KOPT-K1 (cell line): Measurements from ENCODE around the gene KAT8.

Experiments used
- H3K27ac ChIP-seq: fragments of 200-600 bp; sonication (generic); 2 replicates; pipeline ENCODE4 v1.5.1; 2016; ENCODE audit warnings: antibody characterized with exemption, mild to moderate bottlenecking, low read depth, low read length; ENCODE audit not compliant: poor library complexity, severe bottlenecking
- H3K36me3 ChIP-seq: fragments of 200-600 bp; sonication (generic); 2 replicates; pipeline ENCODE4 v1.5.1; 2017; ENCODE audit warnings: antibody characterized with exemption, mild to moderate bottlenecking, low read length, moderate library complexity; ENCODE audit not compliant: insufficient read depth
- H3K9me3 ChIP-seq: fragments of 200-600 bp; sonication (generic); 2 replicates; pipeline ENCODE4 v1.5.1; 2017; ENCODE audit warnings: antibody characterized with exemption, low read length, mild to moderate bottlenecking; ENCODE audit not compliant: insufficient read depth, poor library complexity, severe bottlenecking

The KAT8 gene

GRCh38 chr16:31117384-31118222 lies at the start of gene KAT8:
TSS of gene KAT8 (plus strand) at chr16:31117664. CDS start at chr16:31117682, 18 bp downstream.
- Histone ChIP-seq H3K36me3 (peaks cover 51% of the 10 kb centered on the region), H3K9me3 (no peaks in the 10 kb centered on the region), H3K27ac (peak within 1 kb of the TSS; percentile 85)

- peaks cover 14% of the 10 kb centered on the region for H3K36me3 ChIP-seq
- peak overlapping the region; percentile 94 for H3K27ac ChIP-seq
- H3K9me3 ChIP-seq = no peaks in the 10 kb centered on the region
These were observed 45.6 kb upstream of the KAT8 start for GRCh38 chr16:31071861-31072260.

DNA sequence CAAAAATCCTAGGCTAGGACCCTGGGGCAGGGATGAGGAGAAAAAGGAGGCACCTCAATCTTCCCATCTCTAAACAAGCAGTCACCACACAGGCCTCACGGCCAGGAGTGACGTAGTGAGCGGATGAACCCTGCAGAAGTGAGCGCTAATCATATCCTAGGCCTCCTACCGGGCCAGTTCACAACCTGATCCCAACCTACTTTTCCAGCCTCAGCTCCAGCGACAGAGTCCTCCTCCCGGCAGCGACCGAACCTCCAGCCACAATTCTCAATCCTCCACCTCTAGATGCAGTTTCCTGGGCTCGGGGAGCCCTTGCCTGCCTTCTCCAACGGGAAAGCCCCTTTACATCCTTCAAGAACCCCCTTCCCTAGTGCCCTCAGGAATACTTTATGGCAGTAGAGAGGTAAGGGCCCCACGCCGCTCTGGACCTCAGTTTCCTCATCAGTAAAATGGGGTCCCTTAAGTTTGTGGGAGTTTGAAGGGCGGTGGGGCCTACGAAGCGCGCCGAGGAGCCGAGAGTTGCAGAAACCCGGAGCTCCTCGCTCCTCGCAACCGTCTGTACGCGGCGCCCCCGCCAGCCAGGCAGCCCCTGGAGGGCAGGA lies 44.8 kb upstream of the KAT8 start:
- Histone ChIP-seq H3K36me3 (peaks cover 22% of the 10 kb centered on the region), H3K9me3 (no peaks in the 10 kb centered on the region), H3K27ac (peak overlapping the region; percentile 94)

DNA sequence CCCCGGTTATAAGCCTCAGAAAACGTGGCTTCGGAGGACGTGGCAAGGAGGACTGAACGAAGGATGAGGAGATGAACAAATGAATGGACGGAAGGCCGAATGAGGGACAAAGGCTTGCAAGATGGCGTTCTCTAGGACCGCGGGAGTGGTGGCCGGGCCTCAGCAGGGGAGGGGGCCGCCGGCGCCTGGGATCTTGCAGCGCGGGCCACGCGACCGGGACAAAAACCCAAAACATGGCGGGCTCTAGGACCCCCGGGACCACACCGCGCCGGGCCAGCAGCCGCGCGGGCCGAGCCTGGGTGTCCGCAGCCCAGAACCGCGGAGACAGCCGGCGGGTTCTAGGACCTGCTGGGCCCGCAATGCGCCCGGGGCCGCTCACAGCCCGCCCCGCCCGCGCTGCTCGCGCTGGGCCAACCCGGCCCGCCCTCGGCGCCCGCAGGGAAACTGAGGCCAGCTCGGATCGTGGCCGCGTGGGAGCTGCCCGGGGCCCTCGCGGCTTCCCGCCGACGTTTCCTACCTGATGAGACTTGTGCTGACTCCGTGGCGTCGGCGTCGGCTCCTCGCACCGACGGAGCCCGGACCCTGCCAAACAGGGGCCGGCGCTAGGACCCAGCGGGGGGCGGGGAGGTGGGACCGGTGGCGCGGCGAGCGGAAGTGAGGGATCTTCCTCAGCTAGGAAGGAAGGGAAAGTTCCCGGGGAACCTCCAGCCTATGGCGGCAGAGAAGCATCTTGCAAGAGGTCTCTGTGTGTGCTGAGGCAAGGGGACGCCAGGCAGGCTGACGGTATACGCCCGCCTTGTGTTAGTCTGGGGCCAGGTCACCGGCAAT lies 44.1 kb upstream of the KAT8 start:
- H3K36me3 ChIP-seq = peaks cover 29% of the 10 kb centered on the region
- H3K9me3 ChIP-seq = no peaks in the 10 kb centered on the region
- peak overlapping the region; percentile 94 for H3K27ac ChIP-seq

- Histone ChIP-seq H3K9me3 (no peaks in the 10 kb centered on the region), H3K36me3 (peaks cover 37% of the 10 kb centered on the region), H3K27ac (peak within 1 kb of the TSS; percentile 94)
These were observed 43.3 kb upstream of the KAT8 start, which contains the start of the genes ZNF646 and ZNF668 for GRCh38 chr16:31073970-31074813. TSS of gene ZNF646 (plus strand) at chr16:31074422. CDS start at chr16:31076325, 1,903 bp downstream. TSS of gene ZNF668 (minus strand) at chr16:31074240. CDS start at chr16:31064459, 9,781 bp downstream.

DNA sequence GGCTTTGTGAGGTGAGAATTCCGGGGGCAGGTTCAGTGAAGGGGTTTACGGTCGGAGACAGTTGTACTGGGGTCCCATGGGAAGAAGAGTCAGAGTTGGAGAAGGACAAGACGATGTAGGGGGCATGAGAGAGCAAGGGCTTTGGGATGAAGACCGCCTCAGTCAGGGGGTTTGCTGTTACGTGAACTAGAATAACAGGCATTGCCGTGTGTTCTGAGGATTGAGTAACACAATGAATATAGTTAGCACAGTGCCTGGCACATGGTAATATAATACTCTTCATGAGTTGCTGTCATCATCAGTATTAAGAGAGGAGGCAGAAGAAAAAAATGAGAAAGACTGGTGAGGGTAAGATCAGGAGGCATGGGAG lies 42.7 kb upstream of the KAT8 start:
- H3K27ac ChIP-seq = peak overlapping the region; percentile 94
- H3K9me3 ChIP-seq = no peaks in the 10 kb centered on the region
- H3K36me3 ChIP-seq = peaks cover 43% of the 10 kb centered on the region

- Histone ChIP-seq H3K27ac (no peak overlapping the region), H3K9me3 (no peaks in the 10 kb centered on the region), H3K36me3 (peaks cover 58% of the 10 kb centered on the region)
These were observed 41.1 kb upstream of the KAT8 start for GRCh38 chr16:31076319-31076718.

DNA sequence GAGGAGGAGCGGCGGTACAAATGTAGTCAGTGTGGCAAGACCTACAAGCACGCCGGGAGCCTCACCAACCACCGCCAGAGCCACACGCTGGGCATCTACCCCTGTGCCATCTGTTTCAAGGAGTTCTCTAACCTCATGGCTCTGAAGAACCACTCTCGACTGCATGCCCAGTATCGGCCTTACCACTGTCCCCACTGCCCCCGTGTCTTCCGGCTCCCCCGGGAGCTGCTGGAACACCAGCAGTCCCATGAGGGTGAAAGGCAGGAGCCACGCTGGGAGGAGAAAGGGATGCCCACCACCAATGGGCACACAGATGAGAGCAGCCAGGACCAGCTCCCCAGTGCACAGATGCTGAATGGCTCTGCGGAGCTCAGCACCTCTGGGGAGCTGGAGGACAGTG lies 40.4 kb upstream of the KAT8 start:
- H3K9me3 ChIP-seq = no peaks in the 10 kb centered on the region
- peaks cover 65% of the 10 kb centered on the region for H3K36me3 ChIP-seq
- no peak overlapping the region for H3K27ac ChIP-seq

GRCh38 chr16:31077592-31078396 lies 39.7 kb upstream of the KAT8 start:
- H3K36me3 ChIP-seq = peaks cover 73% of the 10 kb centered on the region
- no peak overlapping the region for H3K27ac ChIP-seq
- no peaks in the 10 kb centered on the region for H3K9me3 ChIP-seq

- Histone ChIP-seq H3K9me3 (no peaks in the 10 kb centered on the region), H3K36me3 (peaks cover 82% of the 10 kb centered on the region), H3K27ac (no peak overlapping the region)
These were observed 38.7 kb upstream of the KAT8 start for GRCh38 chr16:31078597-31079341.

DNA sequence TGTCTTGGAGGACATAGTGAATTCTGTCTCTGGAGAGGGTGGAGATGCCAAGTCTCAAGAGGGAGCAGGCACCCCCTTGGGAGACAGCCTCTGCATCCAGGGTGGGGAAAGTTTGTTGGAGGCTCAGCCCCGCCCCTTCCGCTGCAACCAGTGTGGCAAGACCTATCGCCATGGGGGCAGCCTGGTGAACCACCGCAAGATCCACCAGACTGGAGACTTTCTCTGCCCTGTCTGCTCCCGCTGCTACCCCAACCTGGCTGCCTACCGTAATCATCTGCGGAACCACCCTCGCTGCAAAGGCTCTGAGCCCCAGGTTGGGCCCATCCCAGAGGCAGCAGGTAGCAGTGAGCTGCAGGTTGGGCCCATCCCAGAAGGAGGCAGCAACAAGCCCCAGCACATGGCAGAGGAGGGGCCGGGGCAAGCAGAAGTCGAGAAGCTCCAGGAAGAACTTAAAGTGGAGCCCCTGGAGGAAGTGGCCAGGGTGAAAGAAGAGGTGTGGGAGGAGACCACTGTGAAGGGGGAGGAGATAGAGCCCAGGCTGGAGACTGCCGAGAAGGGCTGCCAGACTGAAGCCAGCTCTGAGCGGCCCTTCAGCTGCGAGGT lies 38.0 kb upstream of the KAT8 start:
- H3K9me3 ChIP-seq = no peaks in the 10 kb centered on the region
- no peak overlapping the region for H3K27ac ChIP-seq
- H3K36me3 ChIP-seq = peaks cover 87% of the 10 kb centered on the region

DNA sequence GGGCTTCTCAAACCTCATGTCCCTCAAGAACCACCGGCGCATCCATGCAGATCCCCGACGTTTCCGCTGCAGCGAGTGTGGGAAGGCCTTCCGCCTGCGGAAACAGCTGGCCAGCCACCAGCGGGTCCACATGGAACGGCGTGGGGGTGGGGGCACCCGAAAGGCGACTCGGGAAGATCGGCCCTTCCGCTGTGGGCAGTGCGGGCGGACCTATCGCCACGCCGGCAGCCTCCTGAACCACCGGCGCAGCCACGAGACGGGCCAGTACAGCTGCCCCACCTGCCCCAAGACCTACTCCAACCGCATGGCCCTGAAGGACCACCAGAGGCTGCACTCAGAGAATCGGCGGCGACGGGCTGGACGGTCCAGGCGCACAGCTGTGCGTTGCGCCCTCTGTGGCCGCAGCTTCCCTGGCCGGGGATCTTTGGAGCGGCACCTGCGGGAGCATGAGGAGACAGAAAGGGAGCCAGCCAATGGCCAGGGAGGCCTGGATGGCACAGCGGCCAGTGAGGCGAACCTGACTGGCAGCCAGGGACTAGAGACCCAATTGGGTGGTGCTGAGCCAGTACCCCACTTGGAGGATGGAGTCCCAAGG lies 37.3 kb upstream of the KAT8 start:
- H3K9me3 ChIP-seq = no peaks in the 10 kb centered on the region
- peaks cover 94% of the 10 kb centered on the region for H3K36me3 ChIP-seq
- H3K27ac ChIP-seq = no peak overlapping the region
